GM23248 (cell line): ENCODE data around the gene PAK4.

Experiments used
- EZH2 ChIP-seq: fragments of 200-600 bp; sonication (generic); IDR thresholded peaks from 2 replicates; pipeline ENCODE4 v1.6.1; 2018; ENCODE audit warnings: antibody characterized with exemption, mild to moderate bottlenecking; ENCODE audit not compliant: insufficient read depth, poor library complexity, severe bottlenecking
- EZH2phosphoT487 ChIP-seq: fragments of 200-600 bp; sonication (generic); IDR thresholded peaks from 2 replicates; pipeline ENCODE4 v1.6.1; 2018; ENCODE audit warnings: antibody characterized with exemption, moderate library complexity, mild to moderate bottlenecking, low read depth; ENCODE audit not compliant: insufficient read depth

GRCh38 chr19:39129116-39129515 lies 3.5 kb downstream of the PAK4 start:
- no peak for TF ChIP-seq EZH2
- TF ChIP-seq EZH2phosphoT487 = no peak
